Transverse colon (tissue), 4 donors: ENCODE results near the gene ZBTB9. TPM values are rescaled to one million over a fixed set of nuclear protein-coding genes. Genes with fewer than 3 reads are reported as not detected.

Experiments
- DNase-seq: peaks from one replicate; pipeline ENCODE4 v3.0.0-alpha.2; 2019
- H3K27ac ChIP-seq, 4 donors: fragments of 200-600 bp; sonication (generic); 2 replicates each; pipeline ENCODE4 v1.5.1; 2016 to 2018; ENCODE audit warnings: inconsistent platforms in 4 of 4
- H3K27me3 ChIP-seq: fragments of 200-600 bp; sonication (generic); 2 replicates; pipeline ENCODE4 v1.5.1; 2017; ENCODE audit warnings: inconsistent platforms
- H3K36me3 ChIP-seq, 4 donors: fragments of 200-600 bp; sonication (generic); 2 replicates each; pipeline ENCODE4 v1.5.1; 2017 to 2019; ENCODE audit warnings: inconsistent platforms in 4 of 4
- H3K4me1 ChIP-seq, 4 donors: fragments of 200-600 bp; sonication (generic); 2 replicates each; pipeline ENCODE4 v1.5.1; 2017 to 2020; ENCODE audit warnings: inconsistent platforms in 4 of 4
- H3K4me3 ChIP-seq, 4 donors: fragments of 200-600 bp; sonication (generic); 1 replicate in 1 of 4; 2 replicates in 3 of 4; pipeline versions ENCODE4 v1.5.1 to v1.6.1; 2017 to 2019; ENCODE audit warnings: inconsistent platforms in 4 of 4
- H3K9me3 ChIP-seq, 2 donors: fragments of 200-600 bp; sonication (generic); 2 replicates each; pipeline ENCODE4 v1.5.1; 2017 to 2019; ENCODE audit warnings: inconsistent platforms in 2 of 2
- CTCF ChIP-seq, 5 experiments: fragments of 200-600 bp in 3 of 5; fragments of 450-650 bp in 2 of 5; sonication (generic) in 3 of 5; IDR thresholded peaks; 1 replicate in 2 of 5; 2 replicates in 3 of 5; pipeline ENCODE4 v1.5.1; 2016 to 2017; ENCODE audit warnings: antibody characterized with exemption in 5 of 5, inconsistent platforms in 3 of 5, mild to moderate bottlenecking in 2 of 5, moderate library complexity in 1 of 5
- EP300 ChIP-seq: sonication (generic); formaldehyde crosslinking; IDR thresholded peaks from one replicate; pipeline ENCODE4 v1.6.1; 2017; ENCODE audit warnings: antibody characterized with exemption, low read depth
- POLR2A ChIP-seq: fragments of 450-650 bp; IDR thresholded peaks from one replicate; pipeline ENCODE4 v1.6.1; 2016; ENCODE audit warnings: antibody characterized with exemption, mild to moderate bottlenecking, moderate library complexity
- POLR2AphosphoS5 ChIP-seq, 3 donors: sonication (generic); formaldehyde crosslinking; IDR thresholded peaks; one replicate each; pipeline ENCODE4 v1.6.1; 2016; ENCODE audit warnings: antibody characterized with exemption in 3 of 3
- WGBS, 2 donors: methylation state at CpG; one replicate each; pipeline ENCODE4 v1.1.5; 2018; ENCODE audit warnings: low coverage in 1 of 2; 5-methylcytosine and 5-hydroxymethylcytosine counted together
- in situ Hi-C, 4 donors: fragments of 200-750 bp; cut with MboI; loops; one replicate each; pipeline versions ENCODE4 v1.15.0 to v1.15.1; 2017; ENCODE audit warnings: low sequenced_read_pairs in 3 of 4, low pct_ligation_motif_present in 1 of 4, low pct_unique_long_range_greater_than_20kb in 1 of 4
- intact Hi-C: fragments of 100-400 bp; cut with DNase I; formaldehyde crosslinking; loops from one replicate; pipeline ENCODE4 v1.15.1; 2023; ENCODE audit warnings: low total_unique reads
- total RNA-seq, 4 donors: library from RNA; depleted of rRNA; stranded (reverse); fragments of >200 nt; gene quantifications; one replicate each; pipeline ENCODE4 v1.1.0, GENCODE V29; 2016

ZBTB9 gene
- total RNA-seq, 4 donors from 2014 or later = 2.2 to 3.2 TPM; not detected in 2

GRCh38 chr6:33410711-33411631, 43.4 kb upstream of the ZBTB9 start, which contains the start of gene PHF1:
TSS of gene PHF1 (plus strand) at chr6:33411014. CDS start at chr6:33412264, 1,250 bp downstream.
- WGBS, 2 donors = 0% methylated on average over 38 of the region's 67 CpGs; no CpG with 5 or more reads in 1 of the 2 donors
- TF ChIP-seq CTCF (IDR thresholded peaks at IDR 0.05) (peak in 1 of 5 experiments; percentile 12), POLR2A (peak; percentile 60), EP300 (no peak), POLR2AphosphoS5 (IDR thresholded peaks at IDR 0.05) (peak in 2 of 3 donors; percentile 59 to 65)
- Histone ChIP-seq H3K36me3 (peaks cover 0 to 23% (median 8%) of the 10 kb centered on the region in 4 donors), H3K4me1 (peaks cover 13 to 39% (median 25%) of the 10 kb centered on the region in 4 donors), H3K27ac (peak within 1 kb of the TSS; percentile 97 to 99 (median 98)), H3K27me3 (no peaks in the 10 kb centered on the region), H3K4me3 (peak within 1 kb of the TSS; percentile 95 to 99 (median 96)), H3K9me3 (no peaks in the 10 kb centered on the region)
- in situ Hi-C loops = loop anchor here in 1 of 4 donors (25.0 kb wide), 1 partner anchor 449 kb away; the partner anchor contains the start of genes BRD2 and HLA-DMA
- intact Hi-C loops = loop anchor here (10.0 kb wide), 1 partner anchor 96 kb away; the partner anchor contains the start of genes TAPBP and ZBTB22
- DNase-seq = peak; percentile 84

- in situ Hi-C loops = loop anchor here in 1 of 4 donors (25.0 kb wide), 1 partner anchor 449 kb away; the partner anchor contains the start of genes BRD2 and HLA-DMA
- peak overlapping the region; percentile 97 to 99 (median 98) for H3K27ac ChIP-seq
- H3K27me3 ChIP-seq = no peaks in the 10 kb centered on the region
- no peak for DNase-seq
- peaks cover 0 to 24% (median 8%) of the 10 kb centered on the region in 4 donors for H3K36me3 ChIP-seq
- no peak for TF ChIP-seq POLR2A
- TF ChIP-seq CTCF (IDR thresholded peaks at IDR 0.05) = no peak
- TF ChIP-seq POLR2AphosphoS5 (IDR thresholded peaks at IDR 0.05) = no peak
- no peak for TF ChIP-seq EP300
- peaks cover 18 to 46% (median 30%) of the 10 kb centered on the region in 4 donors for H3K4me1 ChIP-seq
- H3K4me3 ChIP-seq = peak overlapping the region; percentile 95 to 99 (median 96)
- WGBS, 2 donors = 55 to 63% methylated on average over 3 to 6 of the region's 6 CpGs
- no peaks in the 10 kb centered on the region for H3K9me3 ChIP-seq
- intact Hi-C loops = loop anchor here (10.0 kb wide), 1 partner anchor 97 kb away; the partner anchor contains the start of genes TAPBP and ZBTB22
Measured at GRCh38 chr6:33411632-33412005, 42.8 kb upstream of the ZBTB9 start.

GRCh38 chr6:33412140-33413009, 42.0 kb upstream of the ZBTB9 start:
- intact Hi-C loops = loop anchor here (10.0 kb wide), 1 partner anchor 98 kb away; the partner anchor contains the start of genes TAPBP and ZBTB22
- Histone ChIP-seq H3K27me3 (no peaks in the 10 kb centered on the region), H3K4me1 (peaks cover 23 to 53% (median 38%) of the 10 kb centered on the region in 4 donors), H3K27ac (peak overlapping the region; percentile 97 to 99 (median 98)), H3K4me3 (peak overlapping the region in 1 of 4 donors; percentile 95), H3K9me3 (no peaks in the 10 kb centered on the region), H3K36me3 (peaks cover 0 to 24% (median 8%) of the 10 kb centered on the region in 4 donors)
- 92% methylated on average over 2 to 10 of the region's 10 CpGs for whole genome bisulfite sequencing, 2 donors
- in situ Hi-C loops = loop anchor here in 1 of 4 donors (25.0 kb wide), 1 partner anchor 450 kb away; the partner anchor contains the start of genes BRD2 and HLA-DMA
- TF ChIP-seq POLR2AphosphoS5 (IDR thresholded peaks at IDR 0.05) = no peak
- TF ChIP-seq EP300 = no peak
- no peak for TF ChIP-seq POLR2A
- TF ChIP-seq CTCF (IDR thresholded peaks at IDR 0.05) = no peak
- no peak for DNase-seq
